GM12891 (cell line): ENCODE measurements around the gene GRK3.

ENCODE experiments used
- DNase-seq: peaks from one replicate; pipeline ENCODE4 v3.0.0; 2011; ENCODE audit warnings: low spot score; ENCODE audit not compliant: insufficient read length
- FAIRE-seq: peaks from 2 replicates; lab custom pipeline; 2011; peaks lifted over from hg19 to GRCh38; lab: Jason Lieb, UNC
- PAX5 ChIP-seq: IDR thresholded peaks from 2 replicates; pipeline ENCODE4 v1.6.1; 2011; ENCODE audit warnings: low read length, moderate library complexity, mild to moderate bottlenecking; ENCODE audit not compliant: insufficient read depth, severe bottlenecking
- POLR2A ChIP-seq: IDR thresholded peaks from 2 replicates; pipeline ENCODE4 v1.6.1; 2011; ENCODE audit warnings: low read depth, low read length, control low read depth
- POLR2AphosphoS5 ChIP-seq: IDR thresholded peaks from 2 replicates; pipeline ENCODE4 v1.6.1; 2011; ENCODE audit warnings: low read depth, low read length, control low read depth
- POU2F2 ChIP-seq: IDR thresholded peaks from 2 replicates; pipeline ENCODE4 v1.6.1; 2011; ENCODE audit warnings: low read depth, mild to moderate bottlenecking, control low read depth, low read length, moderate library complexity
- SPI1 ChIP-seq: IDR thresholded peaks from 2 replicates; pipeline ENCODE4 v1.6.1; 2011; ENCODE audit warnings: low read depth, low read length, control low read depth
- TAF1 ChIP-seq: IDR thresholded peaks from 2 replicates; pipeline ENCODE4 v1.6.1; 2011; ENCODE audit warnings: low read depth, low read length, control low read depth

The GRK3 gene

GRCh38 chr22:25770333-25770732, 205.9 kb downstream of the GRK3 start:
- FAIRE-seq: no peak
- DNase-seq: no peak
- TF ChIP-seq TAF1: no peak
- no peak for TF ChIP-seq SPI1
- TF ChIP-seq POU2F2: no peak
- TF ChIP-seq POLR2AphosphoS5: no peak
- no peak for TF ChIP-seq POLR2A
- no peak for TF ChIP-seq PAX5

GRCh38 chr22:25772288-25772687, 207.8 kb downstream of the GRK3 start:
- FAIRE-seq (no peak), DNase-seq (no peak)
- TF ChIP-seq POU2F2: no peak
- TF ChIP-seq POLR2A: no peak
- TF ChIP-seq PAX5: no peak
- TF ChIP-seq POLR2AphosphoS5: no peak
- TF ChIP-seq SPI1: no peak
- TF ChIP-seq TAF1: no peak

GRCh38 chr22:25774575-25775026, 210.1 kb downstream of the GRK3 start:
- FAIRE-seq (peak; percentile 75), DNase-seq (peak; percentile 42)
- TF ChIP-seq SPI1 (no peak), POU2F2 (no peak), PAX5 (no peak), POLR2AphosphoS5 (no peak), TAF1 (no peak), POLR2A (no peak)

GRCh38 chr22:25775531-25775930, 211.1 kb downstream of the GRK3 start:
- FAIRE-seq (no peak), DNase-seq (no peak)
- TF ChIP-seq TAF1 (no peak), POLR2AphosphoS5 (no peak), POU2F2 (no peak), PAX5 (no peak), POLR2A (no peak), SPI1 (no peak)

- TF ChIP-seq PAX5: no peak
- no peak for TF ChIP-seq TAF1
- no peak for TF ChIP-seq POU2F2
- no peak for TF ChIP-seq SPI1
- no peak for TF ChIP-seq POLR2A
- no peak for TF ChIP-seq POLR2AphosphoS5
- FAIRE-seq (no peak), DNase-seq (no peak)
Measured at GRCh38 chr22:25777411-25777810, 212.9 kb downstream of the GRK3 start.

- no peak for TF ChIP-seq TAF1
- TF ChIP-seq POLR2AphosphoS5: no peak
- TF ChIP-seq PAX5: no peak
- no peak for TF ChIP-seq POU2F2
- TF ChIP-seq SPI1: no peak
- no peak for TF ChIP-seq POLR2A
- DNase-seq (no peak), FAIRE-seq (peak; percentile 78)
Measured at GRCh38 chr22:25777870-25778269, 213.4 kb downstream of the GRK3 start.
